NCI-H146 (cell line): ENCODE data around the gene ZP3.
A peak's percentile ranks its signal among the peaks of the same experiment; 100 is the strongest.
"Not testable (repeated sequence)": the region's sequence is repeated elsewhere in the genome, so short reads cannot be mapped to it uniquely, and the experiment has no call there.

Experiments
- DNase-seq: peaks from one replicate; lab custom pipeline; 2025; lab: John Stamatoyannopoulos, UW

ZP3 gene

DNA sequence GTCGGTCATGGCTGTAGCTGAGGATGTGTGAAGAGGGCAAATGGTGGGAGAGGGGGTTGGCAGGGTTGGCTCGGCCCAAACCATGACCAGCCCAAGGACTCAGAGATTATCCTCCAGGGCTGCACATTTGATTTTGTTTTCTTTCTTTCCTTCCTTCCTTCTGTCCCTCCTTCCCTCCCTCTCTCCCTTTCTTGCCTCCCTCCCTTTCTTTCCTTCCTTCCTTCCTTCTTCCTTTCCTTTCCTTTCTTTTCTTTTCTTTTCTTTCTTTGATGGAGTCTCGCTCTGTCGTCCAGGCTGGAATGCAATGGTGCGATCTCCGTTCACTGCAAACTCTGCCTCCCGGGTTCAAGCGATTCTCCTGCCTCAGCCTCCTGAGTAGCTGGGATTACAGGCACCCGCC lies 19.0 kb upstream of the ZP3 start:
- DNase-seq: no peak

DNA sequence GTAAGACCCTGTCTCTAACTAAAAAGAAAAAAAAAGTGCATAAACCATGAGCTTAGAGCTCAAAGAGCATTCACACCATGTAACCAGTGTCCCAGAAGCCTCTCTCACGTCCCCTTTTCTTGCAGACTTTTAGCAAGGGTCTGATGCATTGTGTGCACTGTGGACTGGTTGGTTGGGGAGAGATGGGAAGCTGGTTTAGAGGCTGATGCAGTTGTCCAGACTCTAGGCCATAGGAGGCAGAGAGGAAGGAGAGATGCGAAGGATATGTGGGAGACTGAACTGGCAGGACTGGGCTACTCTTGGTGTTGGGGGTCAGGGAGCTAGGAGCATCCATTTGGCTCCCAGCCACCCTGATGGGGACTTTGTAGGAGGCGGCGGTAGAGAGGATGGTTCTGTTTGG lies 17.0 kb upstream of the ZP3 start:
- no peak for DNase-seq

DNA sequence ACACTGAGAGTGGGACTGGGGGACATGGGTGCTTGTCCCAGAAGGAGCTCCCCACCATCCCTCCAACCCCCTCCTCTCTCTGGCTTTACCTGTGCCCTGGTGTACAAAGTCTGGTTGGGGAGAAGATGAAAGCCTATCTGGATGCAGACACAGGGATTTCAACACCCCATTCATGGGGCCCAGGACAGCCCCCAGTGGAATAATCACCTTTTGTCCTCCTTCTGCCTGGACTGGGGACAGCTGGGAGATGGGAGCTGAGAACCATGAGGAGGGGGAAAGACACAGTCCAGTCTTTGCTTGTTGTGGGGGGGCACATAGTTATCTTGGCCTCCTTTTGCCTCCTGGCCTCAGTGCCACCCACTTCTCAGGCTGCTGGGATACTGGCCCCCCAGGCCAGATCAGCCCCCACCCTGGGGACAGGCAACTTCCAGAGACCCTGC lies 16.6 kb upstream of the ZP3 start:
- no peak for DNase-seq

DNA sequence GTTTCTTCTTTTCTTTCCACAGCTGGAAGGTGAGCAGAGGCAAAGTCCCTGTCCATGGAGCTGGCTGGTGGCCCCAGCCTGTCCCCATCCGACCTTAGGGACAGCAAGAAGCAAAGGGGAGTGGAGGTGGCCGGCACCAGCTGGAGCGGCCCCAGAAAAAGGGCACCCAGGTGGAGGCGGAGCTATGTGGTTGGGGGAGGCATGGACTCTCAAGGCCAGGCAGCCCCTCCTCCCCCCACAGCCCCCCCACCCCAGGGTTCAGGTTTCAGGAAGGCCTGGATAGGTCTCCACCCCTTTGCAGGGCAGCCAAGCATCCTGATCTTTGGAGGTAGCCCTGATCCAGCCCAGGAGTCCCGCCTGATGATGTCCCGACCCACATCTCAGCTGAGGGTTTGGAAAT lies 15.2 kb upstream of the ZP3 start, which contains the start of gene SSC4D:
TSS of gene SSC4D (minus strand) at position 161 of the 400 bp plus-strand sequence. CDS start 5,258 bp downstream, outside the sequence.
- no peak for DNase-seq

DNA sequence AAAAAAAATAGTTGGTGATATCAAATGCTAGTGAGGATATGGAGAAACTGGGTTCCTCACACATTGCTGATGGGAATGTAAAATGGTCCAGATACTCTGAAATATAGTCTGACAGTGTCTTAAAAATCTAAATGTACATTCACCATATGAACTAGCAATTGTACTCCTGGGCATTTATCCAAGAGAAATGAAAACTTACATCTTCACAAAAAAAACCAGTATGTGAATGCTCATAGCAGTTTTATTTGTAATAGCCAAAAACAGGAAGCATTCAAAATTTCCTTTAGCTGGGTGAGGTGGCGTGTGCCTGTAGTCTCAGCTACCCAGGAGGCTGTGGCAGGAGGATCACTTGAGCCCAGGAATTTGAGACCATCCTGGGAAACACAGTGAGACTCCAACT lies 13.1 kb upstream of the ZP3 start:
- DNase-seq: no peak

DNA sequence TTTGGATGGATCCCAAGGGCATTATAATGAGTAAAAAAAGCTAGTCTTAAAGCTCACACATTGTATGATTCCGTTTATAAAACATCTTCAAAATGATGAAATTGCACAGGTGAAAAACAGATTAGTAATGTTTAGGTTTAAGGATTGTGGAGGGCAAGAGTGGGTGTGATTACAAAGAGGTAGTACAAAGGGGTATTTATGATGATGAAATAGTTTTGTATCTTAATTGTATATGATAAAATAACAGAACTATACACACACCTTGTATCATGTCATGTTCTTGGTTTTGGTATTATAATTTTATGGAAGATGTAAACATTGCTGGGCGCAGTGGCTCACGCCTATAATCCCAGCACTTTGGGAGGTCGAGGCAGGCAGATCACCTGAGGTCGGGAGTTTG lies 12.5 kb upstream of the ZP3 start:
- no peak for DNase-seq

DNA sequence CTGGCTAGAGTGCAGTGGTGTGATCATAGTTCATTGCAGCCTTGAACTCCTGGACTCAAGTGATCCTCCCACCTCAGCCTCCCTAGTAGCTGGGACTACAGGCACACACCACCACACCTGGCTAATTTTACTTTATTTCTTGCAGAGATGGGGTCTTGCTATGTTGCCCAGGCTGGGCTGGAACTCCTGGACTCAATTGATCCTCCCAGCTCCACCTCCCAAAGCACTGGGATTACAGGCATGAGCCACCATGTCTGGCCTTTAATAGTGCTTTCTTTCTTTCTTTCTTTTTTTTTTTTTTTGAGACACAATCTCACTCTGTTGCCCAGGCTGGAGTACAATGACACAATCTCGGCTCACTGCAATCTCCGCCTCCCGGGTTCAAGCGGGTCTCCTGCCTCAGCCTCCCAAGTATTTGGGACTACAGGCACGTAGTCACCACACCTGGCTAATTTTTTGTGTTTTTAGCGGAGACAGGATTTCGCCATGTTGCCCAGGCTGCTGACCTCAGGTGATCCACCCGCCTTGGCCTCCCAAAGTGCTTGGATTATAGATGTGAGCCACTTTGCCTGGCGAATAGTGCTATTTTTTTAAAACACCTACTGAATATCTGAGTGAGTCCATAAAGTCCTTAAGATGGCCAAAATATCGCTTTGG lies 7.0 kb upstream of the ZP3 start:
- not testable (repeated sequence) for DNase-seq

DNA sequence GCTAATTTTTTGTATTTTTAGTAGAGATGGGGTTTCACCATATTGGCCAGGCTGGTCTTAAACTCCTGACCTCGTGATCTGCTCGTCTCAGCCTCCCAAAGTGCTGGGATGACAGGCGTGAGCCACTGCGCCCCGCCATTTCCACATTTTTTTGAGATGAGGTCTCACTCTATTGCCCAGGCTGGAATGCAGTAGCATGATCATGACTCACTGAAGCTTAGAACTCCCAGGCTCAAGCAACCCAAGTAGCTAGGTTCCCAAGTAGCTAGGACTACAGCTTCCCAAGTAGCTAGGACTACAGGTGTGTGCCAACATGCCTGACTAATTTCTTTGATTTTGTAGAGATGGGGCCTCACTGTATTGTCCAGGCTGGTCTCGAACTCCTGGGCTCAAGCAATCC lies 3.7 kb upstream of the ZP3 start:
- DNase-seq: not testable (repeated sequence)

DNA sequence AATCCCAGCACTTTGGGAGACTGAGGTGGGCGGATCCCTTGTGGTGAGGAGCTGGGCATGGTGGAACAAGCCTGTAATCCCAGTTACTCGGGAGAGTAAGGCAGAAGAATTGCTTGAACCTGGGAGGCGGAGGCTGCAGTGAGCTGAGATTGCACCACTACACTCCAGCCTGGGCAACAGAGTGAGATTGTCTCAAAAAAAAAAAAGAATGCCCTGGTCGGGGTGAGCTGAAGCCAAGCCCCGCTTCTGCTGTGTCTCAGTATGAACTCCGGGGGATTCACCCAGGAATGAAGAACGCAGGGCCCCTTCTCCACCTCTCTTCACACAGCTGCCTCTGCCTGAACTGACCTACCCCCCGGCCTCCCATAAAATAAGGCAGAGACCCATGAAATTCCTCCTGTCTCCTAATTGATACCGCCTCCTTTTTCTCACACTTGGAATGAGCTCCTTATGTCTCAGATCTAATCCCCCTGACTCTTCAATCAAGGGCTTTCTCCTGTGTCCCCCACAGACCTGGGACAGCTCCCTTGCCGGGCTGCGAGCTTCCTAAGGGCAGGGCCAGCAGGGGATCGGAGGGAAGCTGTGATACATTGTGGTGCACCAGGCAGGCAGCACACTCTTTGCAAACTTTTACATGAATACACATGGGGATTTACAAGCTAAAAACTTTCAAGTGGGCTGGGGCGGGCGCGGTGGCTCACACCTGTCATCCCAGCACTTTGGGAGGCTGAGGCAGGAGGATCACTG lies 911 bp upstream of the ZP3 start:
- no peak for DNase-seq

DNA sequence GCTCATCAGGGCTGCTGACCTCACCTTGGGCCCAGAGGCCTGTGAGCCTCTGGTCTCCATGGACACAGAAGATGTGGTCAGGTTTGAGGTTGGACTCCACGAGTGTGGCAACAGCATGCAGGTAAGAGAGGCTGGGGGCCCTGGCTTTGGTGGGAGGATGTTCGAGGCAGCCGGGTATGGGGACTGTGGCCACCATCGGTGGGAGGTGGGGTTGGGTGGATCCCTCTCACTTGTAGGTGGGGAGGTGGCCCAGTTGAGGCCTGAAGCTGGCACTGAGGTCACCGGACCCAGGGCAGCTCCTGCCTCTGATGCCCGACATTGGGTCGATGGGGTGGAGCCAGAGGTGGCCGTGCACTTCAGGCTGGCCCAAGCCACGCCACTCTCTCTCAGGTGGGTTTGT lies 406 bp downstream of the ZP3 start:
- no peak for DNase-seq

DNA sequence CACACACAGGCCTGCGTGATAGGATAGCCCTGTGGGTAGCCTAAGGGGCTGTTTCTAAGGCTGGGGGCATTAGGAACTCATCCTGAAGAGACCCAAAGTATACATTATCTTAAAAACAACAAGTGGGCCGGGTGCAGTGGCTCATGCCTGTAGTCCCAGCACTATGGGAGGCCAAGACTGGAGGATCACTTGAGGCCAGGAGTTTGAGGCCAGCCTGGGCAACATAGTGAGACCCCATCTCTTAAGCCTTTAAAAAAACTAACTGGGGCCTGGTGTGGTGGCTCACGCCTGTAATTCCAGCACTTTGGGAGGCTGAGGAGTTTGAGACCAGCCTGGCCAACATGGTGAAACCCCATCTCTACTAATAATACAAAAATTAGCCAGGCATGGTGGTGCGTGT lies 808 bp downstream of the ZP3 start:
- not testable (repeated sequence) for DNase-seq

DNA sequence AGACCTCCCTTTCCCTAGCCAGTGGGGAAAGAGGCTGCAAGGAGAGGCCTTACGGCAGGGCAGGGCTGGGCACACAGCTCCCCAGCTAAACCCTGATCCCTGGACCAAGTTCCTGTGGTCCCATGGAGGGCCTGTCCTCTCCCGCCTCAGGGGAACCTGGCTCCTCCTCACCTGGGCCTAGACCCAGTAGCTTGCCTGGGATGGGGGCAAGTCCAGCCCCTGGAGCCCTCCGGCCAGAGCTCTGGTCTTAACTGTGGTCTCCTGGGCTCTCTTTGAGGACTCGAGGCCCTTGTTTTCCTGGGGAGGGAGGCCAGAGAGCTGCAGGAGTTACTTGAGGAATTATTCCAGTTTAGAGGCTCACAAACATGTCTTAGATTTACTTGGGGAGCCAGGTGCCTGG lies 1.5 kb downstream of the ZP3 start:
- DNase-seq: no peak

DNA sequence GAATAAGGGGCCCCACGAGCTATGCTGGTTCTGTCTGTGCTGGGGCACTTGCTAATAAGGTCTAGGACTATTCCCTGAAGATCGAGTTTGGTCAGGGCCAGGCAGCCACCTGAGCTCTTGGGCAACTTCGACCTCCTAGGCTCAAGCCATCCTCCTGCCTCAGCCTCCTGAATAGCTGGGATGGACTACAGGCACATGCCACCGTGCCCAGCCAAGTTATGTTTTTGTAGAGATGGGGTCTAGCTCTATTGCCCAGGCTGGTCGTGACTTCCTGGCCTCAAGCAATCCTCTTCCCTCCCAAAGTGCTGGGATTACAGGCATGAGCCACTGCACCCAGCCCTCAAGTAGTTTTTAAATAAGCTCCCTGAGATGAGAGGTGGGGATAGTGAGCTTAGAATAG lies 2.9 kb downstream of the ZP3 start:
- no peak for DNase-seq

DNA sequence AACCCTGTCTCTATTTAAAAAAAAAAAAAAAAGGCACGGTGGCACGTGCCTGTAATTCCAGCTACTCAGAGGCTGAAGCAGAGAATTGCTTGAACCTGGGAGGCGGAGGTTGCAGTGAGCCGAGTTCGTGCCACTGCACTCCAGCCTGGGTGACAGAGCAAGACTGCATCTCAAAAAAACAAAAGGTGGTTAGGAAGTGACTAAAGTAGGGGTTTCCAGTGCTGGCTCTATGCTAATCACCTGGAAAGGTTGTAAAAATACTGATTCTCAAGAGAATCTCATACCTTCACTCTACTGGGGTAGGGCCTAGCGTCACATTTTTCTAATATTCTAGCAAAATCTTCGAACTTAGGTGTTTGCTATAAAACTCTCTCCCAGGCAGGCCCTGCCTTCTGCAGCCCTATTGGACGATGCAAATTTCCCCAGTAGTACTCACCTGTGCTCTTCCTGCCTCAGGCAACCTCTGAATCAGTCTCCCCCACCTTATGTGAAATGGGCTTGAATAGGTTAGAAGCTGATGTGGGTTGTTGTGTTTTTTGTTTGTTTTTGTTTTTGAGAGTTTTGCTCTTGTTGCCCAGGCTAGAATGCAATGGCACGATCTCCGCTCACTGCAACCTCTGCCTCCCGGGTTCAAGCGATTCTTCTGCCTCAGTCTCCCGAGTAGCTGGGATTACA lies 3.5 kb downstream of the ZP3 start:
- no peak for DNase-seq

DNA sequence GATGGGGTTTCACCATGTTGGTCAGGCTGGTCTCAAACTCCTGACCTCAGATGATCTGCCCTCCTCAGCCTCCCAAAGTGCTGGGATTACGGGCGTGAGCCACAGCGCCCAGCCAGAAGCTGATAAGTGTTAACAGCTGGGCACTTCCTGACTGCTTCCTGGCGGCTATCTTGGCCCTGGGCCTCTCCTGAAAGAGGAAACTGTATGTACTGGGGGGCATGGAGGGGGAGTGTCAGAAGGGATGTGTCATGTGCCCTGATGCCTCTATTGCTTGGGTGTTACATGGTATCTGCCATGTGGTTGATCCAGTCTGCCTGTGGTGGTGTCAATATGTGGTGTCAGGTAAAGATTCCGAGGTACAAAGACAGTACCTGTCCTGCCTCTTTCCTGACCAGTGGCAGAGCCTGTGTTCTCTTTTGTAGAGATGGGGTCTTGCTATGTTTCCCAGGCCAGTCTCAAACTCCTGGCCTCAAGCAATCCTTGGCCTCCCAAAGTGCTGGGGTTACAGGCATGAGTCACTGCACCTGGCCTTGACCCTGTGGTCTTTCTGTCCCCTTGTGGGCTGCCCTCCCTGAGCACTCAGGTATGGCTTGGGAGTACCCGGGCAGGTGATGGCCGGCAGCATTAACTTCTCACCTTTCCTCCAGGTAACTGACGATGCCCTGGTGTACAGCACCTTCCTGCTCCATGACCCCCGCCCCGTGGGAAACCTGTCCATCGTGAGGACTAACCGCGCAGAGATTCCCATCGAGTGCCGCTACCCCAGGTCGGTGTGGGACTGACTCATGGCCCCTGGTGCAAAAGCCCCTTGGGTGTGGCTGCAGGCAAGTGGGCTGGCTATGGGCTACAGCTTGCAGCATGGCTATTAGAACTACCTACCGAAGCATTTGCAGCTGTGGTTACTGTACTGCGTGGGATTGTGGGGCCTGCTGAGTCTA lies 4.4 kb downstream of the ZP3 start:
- DNase-seq: no peak

DNA sequence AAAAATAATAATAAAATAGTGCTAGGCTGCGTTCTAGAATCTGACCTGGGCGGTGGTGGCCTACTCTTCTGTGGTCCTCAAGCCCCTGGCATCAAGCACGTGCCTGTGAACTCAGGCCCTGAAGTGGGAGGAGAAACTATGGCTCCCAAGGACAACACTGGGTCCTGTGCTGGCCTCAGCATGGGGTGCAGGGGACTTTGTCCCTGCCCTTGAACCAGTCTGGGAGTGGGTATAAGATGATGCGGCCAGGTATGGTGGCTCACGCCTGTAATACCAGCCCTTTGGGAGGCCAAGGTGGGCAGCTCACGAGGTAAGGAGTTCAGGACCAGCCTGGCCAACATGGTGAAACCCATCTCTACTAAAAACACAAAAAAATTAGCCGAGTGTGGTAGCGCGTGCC lies 5.5 kb downstream of the ZP3 start:
- DNase-seq: no peak

DNA sequence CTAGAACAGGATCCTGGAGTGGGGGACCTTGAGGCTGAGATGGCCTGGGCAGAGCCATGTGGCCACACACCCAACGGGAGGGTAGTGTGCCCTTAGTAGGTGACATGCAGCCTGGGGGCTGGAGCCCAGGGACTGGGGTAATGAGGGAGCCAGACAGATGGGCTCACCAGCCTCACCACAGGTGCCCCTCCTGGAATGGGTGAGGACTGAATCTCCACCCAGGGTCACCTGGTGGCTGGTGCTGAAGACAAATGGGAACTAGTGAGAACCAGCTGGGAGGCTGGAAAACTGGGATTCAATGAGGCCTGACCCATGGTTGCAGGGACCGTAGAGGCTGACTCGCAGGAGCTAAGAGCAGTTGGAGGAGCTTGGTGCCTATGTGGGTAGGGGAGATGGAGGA lies 6.1 kb downstream of the ZP3 start:
- DNase-seq: no peak

DNA sequence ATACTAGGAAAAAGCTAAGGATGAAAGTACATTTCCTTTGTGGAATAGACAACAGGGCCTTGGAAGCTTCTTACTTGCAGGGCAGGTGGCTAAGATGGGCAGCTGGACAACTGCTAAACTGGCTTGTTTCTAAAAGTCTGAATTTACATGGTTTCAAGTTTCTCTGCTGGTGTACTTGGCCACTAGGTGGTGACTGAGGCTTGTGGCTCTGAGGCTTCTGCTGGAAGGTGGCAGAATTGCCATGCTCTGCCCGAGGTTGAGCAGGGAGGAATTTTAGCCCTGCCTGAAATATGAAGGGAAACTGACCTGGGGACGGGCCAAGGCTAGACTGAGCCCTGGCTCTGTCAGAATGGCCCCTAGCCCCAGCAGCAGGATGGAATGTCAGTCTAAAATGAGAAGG lies 13.1 kb downstream of the ZP3 start:
- DNase-seq: peak; percentile 84

DNA sequence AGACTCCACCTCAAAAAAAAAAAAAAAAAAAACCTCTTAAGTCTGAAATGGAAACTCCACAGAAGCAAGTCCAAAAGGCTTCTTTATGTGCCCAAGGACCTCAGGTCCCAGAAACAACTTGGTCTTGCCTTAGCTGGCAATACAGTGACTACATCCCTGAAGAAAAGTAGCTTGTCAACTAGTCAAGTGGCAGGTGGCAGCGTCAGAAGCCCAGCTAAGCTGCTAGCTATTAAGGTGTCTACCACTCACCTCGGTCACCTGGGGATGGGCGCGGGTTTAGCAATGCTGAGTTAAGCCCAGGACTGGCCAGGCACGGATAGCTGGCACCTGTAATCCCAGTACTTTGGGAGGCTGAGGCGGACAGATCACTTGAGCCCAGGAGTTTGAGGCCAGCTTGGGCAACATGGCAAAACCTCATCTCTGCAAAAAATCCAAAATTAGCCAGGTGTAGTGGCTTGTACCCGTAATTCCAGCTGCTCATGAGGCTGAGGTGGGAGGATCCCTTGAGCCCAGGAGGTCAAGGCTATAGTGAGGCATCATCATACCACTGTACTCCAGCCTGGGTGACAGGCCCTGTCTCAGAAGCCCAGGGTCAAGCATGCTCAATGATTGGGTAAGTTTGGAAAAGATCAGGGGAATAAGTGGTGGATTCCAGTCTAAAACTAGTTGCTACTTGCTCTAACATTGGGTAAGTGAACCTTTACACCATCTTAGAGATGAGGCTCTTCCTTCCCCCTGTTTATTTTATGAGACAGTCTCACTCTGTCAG lies 14.6 kb downstream of the ZP3 start:
- not testable (repeated sequence) for DNase-seq

DNA sequence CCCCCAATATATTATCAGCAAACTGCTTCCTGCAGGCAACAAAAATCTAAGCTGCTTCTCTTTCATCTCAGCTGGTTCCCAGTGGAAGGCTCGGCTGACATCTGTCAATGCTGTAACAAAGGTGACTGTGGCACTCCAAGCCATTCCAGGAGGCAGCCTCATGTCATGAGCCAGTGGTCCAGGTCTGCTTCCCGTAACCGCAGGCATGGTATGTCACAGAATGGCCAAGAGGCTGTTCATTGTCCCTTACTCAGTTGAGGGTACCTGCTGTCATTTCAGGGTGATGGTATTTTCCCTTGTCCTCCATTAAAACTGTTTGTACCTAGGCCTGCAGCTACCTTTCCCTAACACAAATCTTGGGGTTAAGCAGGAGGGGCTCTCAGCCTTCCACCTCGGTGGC lies 15.7 kb downstream of the ZP3 start:
- not testable (repeated sequence) for DNase-seq

DNA sequence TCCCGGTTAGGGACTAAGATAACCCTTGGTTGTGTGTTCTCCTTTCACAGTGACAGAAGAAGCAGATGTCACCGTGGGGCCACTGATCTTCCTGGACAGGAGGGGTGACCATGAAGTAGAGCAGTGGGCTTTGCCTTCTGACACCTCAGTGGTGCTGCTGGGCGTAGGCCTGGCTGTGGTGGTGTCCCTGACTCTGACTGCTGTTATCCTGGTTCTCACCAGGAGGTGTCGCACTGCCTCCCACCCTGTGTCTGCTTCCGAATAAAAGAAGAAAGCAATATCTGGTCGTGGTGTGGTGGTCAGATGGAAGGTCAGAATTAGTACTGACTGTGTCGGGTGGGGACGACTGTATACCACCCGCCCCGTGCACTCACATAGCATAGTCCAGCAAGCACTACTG lies 17.0 kb downstream of the ZP3 start:
- DNase-seq: not testable (repeated sequence)
